Measurements from ENCODE around the gene OR11H1.
"Not testable (repeated sequence)": the region's sequence is repeated elsewhere in the genome, so short reads cannot be mapped to it uniquely, and the experiment has no call there.

Gene OR11H1

GRCh38 chr22:15527892-15528291 lies at the start of gene OR11H1:
TSS of gene OR11H1 (plus strand) at chr22:15528192. CDS start at chr22:15528192, 0 bp downstream.
- DNase-seq: not testable (repeated sequence)

- DNase-seq: not testable (repeated sequence)
Observed at GRCh38 chr22:15509967-15510366, 18.0 kb upstream of the OR11H1 start.

GRCh38 chr22:15515896-15516295 lies 12.1 kb upstream of the OR11H1 start:
- DNase-seq: not testable (repeated sequence)

GRCh38 chr22:15553767-15554166 lies 25.8 kb downstream of the OR11H1 start:
- not testable (repeated sequence) for DNase-seq

- DNase-seq: not testable (repeated sequence)
Observed at GRCh38 chr22:15563461-15563860, 35.5 kb downstream of the OR11H1 start.

- DNase-seq: not testable (repeated sequence)
Observed at GRCh38 chr22:15565063-15565462, 37.1 kb downstream of the OR11H1 start.

All from amniotic stem cell (primary cell).